Measurements from ENCODE around the gene CARD14.

DNA sequence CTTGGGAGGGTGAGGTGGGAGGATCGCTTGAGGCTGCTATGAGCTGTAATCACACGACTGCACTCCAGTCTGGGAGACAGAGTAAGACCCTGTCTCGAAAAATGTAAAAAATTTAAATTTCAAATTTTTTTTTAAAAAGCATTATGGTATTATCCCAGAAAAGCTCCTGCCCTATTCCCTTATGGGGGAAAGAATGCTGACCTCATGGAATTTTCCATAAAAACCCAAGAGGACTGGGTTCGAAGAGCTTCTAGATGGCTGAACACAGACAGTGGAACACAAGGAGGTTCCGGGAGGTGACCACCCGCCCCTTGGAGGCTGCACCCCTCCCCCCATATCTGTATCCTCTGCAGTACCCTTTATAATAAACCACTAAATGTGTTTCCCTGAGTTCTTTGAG, 26.9 kb upstream of the CARD14 start:
- TF ChIP-seq CTCF (conservative IDR thresholded peaks at IDR 0.05; ENCODE audit: low read depth, low read length) (no peak), EZH2 (IDR thresholded peaks at IDR 0.05; ENCODE audit: borderline replicate concordance, low read depth, low read length, poor library complexity, severe bottlenecking) (no peak)
